HL-60 (cell line): Measurements from ENCODE around the gene CLIP2.

Experiments
- CTCF ChIP-seq: IDR thresholded peaks from one replicate; pipeline ENCODE4 v1.5.1; 2011; ENCODE audit warnings: low read length, control low read depth, inconsistent platforms; ENCODE audit not compliant: insufficient read depth
- POLR2AphosphoS5 ChIP-seq: IDR thresholded peaks from 2 replicates; pipeline ENCODE4 v1.6.1; 2012; ENCODE audit warnings: low read depth

- TF ChIP-seq CTCF (no peak), POLR2AphosphoS5 (no peak)
Observed at GRCh38 chr7:74439541-74439940, 150.3 kb downstream of the CLIP2 start.
